Loucy (cell line): Measurements from ENCODE around the gene PRTG.

Experiments
- CTCF ChIP-seq: fragments of 200-600 bp; sonication (generic); conservative IDR thresholded peaks from 2 replicates; pipeline ENCODE4 v1.5.1; 2014; ENCODE audit warnings: mild to moderate bottlenecking, antibody characterized with exemption, low read length
- EZH2phosphoT487 ChIP-seq: fragments of 200-600 bp; IDR thresholded peaks from 2 replicates; pipeline ENCODE4 v1.6.1; 2018; ENCODE audit warnings: antibody characterized with exemption, mild to moderate bottlenecking, moderate library complexity, borderline replicate concordance

- no peak for TF ChIP-seq CTCF
- TF ChIP-seq EZH2phosphoT487, result no peak
These were observed 33.5 kb downstream of the PRTG start for GRCh38 chr15:55709458-55709857.
